Lower leg skin (tissue), 4 donors: Measurements from ENCODE around the gene TNFRSF1A. TPM values are rescaled to one million over a fixed set of nuclear protein-coding genes. Genes with fewer than 3 reads are reported as not detected.

Experiments
- DNase-seq, 2 donors: peaks; one replicate each; pipeline ENCODE4 v3.0.0-alpha.2; 2019; ENCODE audit warnings: low spot score in 2 of 2
- H3K4me3 ChIP-seq: fragments of 200-600 bp; sonication (generic); 2 replicates; pipeline ENCODE4 v1.5.1; 2017; ENCODE audit warnings: mild to moderate bottlenecking, low read depth; ENCODE audit not compliant: poor library complexity, severe bottlenecking
- CTCF ChIP-seq, 3 donors: fragments of 450-650 bp; IDR thresholded peaks; one replicate each; pipeline ENCODE4 v1.5.1; 2016; ENCODE audit warnings: antibody characterized with exemption in 3 of 3, mild to moderate bottlenecking in 3 of 3, moderate library complexity in 2 of 3
- POLR2A ChIP-seq, 2 donors: fragments of 450-650 bp; IDR thresholded peaks; one replicate each; pipeline ENCODE4 v1.6.1; 2016 to 2017; ENCODE audit warnings: antibody characterized with exemption in 2 of 2, mild to moderate bottlenecking in 1 of 2, moderate library complexity in 1 of 2
- WGBS, 2 donors: methylation state at CpG; one replicate each; pipeline ENCODE4 v1.1.5; 2018; 5-methylcytosine and 5-hydroxymethylcytosine counted together
- intact Hi-C: fragments of 100-400 bp; cut with DNase I; formaldehyde crosslinking; loops from one replicate; pipeline ENCODE4 v1.15.0; 2023; ENCODE audit warnings: low total_unique reads
- total RNA-seq, 4 donors: library from RNA; depleted of rRNA; stranded (reverse); fragments of >200 nt; gene quantifications; one replicate each; pipeline ENCODE4 v1.1.0, GENCODE V29; 2016

TNFRSF1A gene
- total RNA-seq, 4 donors from 2014 or later: 104 to 252 (median 186) TPM

DNA sequence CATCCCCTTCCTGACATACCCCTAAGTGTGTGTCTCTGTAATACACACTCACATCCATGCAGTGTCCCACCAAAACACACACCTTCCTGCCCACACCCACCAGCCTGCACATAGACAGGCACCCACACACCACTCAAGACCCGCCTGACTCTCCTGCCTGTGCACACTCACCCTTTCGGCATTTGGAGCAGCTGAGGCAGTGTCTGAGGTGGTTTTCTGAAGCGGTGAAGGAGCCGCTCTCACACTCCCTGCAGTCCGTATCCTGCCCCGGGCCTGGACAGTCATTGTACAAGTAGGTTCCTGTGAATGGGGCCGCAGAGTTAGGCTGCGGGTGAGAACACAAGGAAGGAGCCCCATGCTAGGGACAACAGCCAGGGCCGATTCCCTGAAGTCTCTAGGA, 8.3 kb downstream of the TNFRSF1A start:
- TF ChIP-seq CTCF (IDR thresholded peaks at IDR 0.05): no peak
- no peak for TF ChIP-seq POLR2A (IDR thresholded peaks at IDR 0.05)
- WGBS, 2 donors: 67 to 82% methylated on average over 9 of the region's 9 CpGs
- H3K4me3 ChIP-seq: no peak overlapping the region
- intact Hi-C loops: loop anchor here (10.0 kb wide), 1 partner anchor 201 kb away; the partner anchor contains the start of gene GAPDH
- no peak for DNase-seq

DNA sequence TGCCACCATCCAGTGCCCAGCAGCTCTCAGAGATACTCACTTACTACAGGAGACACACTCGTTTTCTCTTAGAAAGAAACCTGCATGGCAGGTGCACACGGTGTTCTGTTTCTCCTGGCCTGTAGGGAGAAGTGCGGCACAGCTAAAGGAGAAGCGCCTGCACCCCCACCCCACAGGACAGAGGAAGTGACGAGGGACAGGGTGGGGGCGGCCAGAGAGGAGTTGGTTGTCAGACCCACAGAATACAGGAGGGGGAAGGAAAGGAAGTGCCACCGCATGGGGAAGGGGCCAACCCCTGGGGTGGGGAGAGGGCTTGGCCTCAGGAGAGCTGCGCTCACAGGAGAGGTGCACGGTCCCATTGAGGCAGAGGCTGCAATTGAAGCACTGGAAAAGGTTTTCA, 8.8 kb downstream of the TNFRSF1A start:
- 65 to 68% methylated on average over 9 of the region's 9 CpGs for WGBS, 2 donors
- no peak overlapping the region for H3K4me3 ChIP-seq
- TF ChIP-seq POLR2A (IDR thresholded peaks at IDR 0.05) (no peak), CTCF (IDR thresholded peaks at IDR 0.05) (no peak)
- intact Hi-C loops: loop anchor here (10.0 kb wide), 1 partner anchor 202 kb away; the partner anchor contains the start of gene GAPDH
- no peak for DNase-seq

GRCh38 chr12:6332459-6332858, 9.4 kb downstream of the TNFRSF1A start:
- 53 to 60% methylated on average over 4 of the region's 4 CpGs for WGBS, 2 donors
- no peak for TF ChIP-seq CTCF (IDR thresholded peaks at IDR 0.05)
- no peak for TF ChIP-seq POLR2A (IDR thresholded peaks at IDR 0.05)
- no peak overlapping the region for H3K4me3 ChIP-seq
- DNase-seq: no peak
- intact Hi-C loops: loop anchor here (10.0 kb wide), 1 partner anchor 202 kb away; the partner anchor contains the start of gene GAPDH

DNA sequence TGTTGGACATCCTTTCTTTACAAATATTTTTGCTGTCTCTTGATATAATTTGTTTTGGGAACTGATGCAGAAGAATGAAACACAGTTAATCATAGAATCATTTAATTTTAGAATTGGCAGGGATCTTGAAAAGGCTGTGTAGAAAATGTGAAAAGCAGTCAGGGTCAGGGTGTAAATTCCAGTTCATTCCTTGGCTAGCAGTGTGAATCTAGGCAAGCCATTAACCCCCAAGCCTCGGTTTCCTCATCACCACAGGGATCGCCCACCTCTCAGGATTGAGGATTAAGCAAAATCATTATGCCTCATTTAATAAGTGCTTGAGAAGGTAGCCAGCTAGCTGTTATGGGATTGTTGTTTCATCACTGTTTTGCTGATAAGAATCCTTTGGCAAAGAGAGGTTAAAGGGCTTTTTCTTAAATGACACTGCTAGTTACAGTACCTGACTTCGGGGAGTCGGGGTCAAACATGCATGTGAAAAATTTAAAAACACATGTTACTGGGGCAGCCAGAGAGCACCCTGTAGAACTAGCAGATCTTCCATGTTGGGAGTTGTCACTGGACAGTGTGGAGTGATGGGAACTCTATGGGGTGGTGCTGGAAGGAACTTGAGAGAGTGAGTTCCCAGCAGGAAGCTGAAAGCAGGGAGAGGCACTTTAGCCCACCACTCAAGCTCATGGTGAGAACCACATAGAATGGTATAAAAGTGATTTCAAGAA, 10.7 kb downstream of the TNFRSF1A start:
- no peak overlapping the region for H3K4me3 ChIP-seq
- intact Hi-C loops: loop anchor here (10.0 kb wide), 1 partner anchor 204 kb away; the partner anchor contains the start of gene GAPDH
- WGBS, 2 donors: 74 to 88% methylated on average over 4 of the region's 4 CpGs
- no peak for DNase-seq
- TF ChIP-seq CTCF (IDR thresholded peaks at IDR 0.05): no peak
- no peak for TF ChIP-seq POLR2A (IDR thresholded peaks at IDR 0.05)

- DNase-seq: no peak
- no peak overlapping the region for H3K4me3 ChIP-seq
- TF ChIP-seq POLR2A (IDR thresholded peaks at IDR 0.05) (no peak), CTCF (IDR thresholded peaks at IDR 0.05) (no peak)
- 67 to 73% methylated on average over 5 of the region's 5 CpGs for WGBS, 2 donors
- intact Hi-C loops: loop anchor here (10.0 kb wide), 1 partner anchor 205 kb away; the partner anchor contains the start of gene GAPDH
These were observed 11.7 kb downstream of the TNFRSF1A start for GRCh38 chr12:6330192-6330591.
